GM19372 (cell line): ENCODE measurements around the gene SLC38A9.
"Not testable (repeated sequence)": the region's sequence is repeated elsewhere in the genome, so short reads cannot be mapped to it uniquely, and the experiment has no call there.

ENCODE experiments used
- ATAC-seq: cut with Tn5 transposase; IDR thresholded peaks from one replicate; pipeline ENCODE4 v1.9.1; 2021; ENCODE audit warnings: mild to moderate bottlenecking, low read depth, moderate library complexity; ENCODE audit not compliant: unreplicated experiment

Gene SLC38A9

DNA sequence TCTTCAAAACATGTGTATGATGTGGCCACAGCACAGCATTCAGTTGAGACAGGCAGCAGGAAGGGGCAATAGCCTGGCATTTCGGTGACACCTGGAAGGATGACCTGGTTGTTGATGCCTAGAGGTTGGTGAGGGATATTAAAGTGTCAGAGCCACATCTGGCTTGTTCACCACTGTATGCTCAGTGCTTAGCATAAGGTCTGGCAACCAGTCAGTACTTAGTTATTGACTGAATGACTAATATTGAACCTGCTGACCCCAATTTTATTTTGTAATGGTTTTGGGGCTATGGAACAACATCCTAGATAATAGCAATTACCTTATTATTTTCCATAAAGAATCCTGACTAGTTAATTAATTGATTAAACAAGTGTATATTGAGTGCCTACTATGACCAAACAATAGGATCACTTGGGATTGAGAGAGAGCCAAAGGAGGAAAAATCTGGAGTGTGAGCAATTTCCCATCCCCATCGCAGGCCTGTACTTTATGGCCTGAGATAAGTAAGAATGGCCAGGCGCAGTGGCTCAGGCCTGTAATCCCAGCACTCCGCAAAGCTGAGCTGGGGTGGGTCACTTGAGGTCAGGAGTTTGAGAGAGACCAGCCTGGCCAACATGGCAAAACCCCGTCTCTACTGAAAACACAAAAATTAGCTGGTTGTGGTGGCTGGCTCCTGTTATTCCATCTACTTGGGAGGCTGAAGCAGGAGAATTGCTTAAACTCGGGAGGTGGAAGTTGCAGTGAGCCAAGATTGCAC lies 91.9 kb downstream of the SLC38A9 start:
- ATAC-seq = no peak

DNA sequence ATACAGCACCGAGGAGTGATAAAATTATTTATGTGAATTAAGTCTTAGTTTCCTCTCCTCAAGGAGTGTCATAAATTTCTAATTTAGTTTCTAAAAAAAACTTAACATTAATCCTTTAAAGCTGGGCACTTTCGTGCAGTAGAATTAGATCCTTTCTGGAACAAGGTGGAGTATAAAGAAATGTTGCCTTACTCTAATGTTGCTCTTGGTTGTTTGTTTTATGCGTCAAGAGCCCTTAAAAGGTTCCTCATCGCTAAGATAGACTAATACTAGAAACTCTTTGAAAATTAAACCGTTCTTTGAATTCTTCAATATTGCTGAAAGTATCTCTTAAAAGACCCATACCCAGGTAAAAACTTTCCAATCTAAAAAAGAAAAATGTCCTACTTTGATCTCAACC lies 93.8 kb downstream of the SLC38A9 start:
- ATAC-seq = no peak

DNA sequence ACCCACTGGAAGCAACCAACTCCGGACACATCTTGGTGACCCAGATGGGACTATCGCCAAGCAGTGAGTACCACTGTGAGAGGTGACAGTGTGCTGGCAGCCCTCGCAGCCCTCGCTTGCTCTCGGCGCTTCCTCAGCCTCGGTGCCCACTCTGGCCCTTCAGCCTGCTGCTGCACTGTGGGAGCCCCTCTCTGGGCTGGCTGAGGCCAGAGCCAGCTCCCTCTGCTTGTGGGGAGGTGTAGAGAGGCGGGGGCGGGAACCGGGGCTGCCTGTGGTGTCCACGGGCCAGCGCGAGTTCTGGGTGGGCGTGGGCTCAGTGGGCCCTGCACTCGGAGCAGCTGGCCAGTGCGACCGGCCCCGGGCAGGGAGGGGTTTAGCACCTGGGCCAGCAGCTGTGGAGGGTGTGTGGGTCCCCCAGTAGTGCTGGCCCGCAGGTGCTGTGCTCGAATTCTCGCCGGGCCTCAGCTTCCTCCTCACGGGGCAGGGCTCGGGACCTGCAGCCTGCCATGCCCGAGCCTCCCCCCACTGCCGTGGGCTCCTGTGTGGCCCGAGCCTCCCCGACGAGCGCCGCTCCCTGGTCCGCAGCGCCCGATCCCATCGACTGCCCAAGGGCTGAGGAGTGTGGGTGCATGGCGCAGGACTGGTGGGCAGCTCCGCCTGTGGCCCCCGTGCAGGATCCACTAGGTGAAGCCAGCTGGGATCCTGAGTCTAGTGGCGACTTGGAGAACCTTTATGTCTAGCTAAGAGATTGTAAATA lies 98.8 kb downstream of the SLC38A9 start:
- no peak for ATAC-seq

DNA sequence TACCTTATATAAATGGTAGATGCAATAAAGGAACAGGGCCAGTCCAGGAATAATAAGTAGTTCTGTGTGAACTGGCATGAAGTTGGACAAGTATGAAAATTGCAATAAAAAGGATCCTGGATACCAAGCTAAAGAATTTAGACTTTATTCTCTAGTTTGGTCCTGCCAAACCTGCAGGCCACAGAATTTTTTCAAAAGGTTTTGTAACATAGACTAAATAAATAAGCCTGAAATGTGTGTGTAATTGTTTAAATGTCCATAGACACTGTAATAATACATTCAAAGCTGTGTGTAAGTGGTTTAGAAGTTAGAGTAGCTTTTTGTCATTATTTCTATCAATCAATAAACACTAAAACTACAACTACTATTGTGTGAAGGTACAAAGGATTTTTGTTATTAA lies 101.6 kb downstream of the SLC38A9 start:
- ATAC-seq = no peak

DNA sequence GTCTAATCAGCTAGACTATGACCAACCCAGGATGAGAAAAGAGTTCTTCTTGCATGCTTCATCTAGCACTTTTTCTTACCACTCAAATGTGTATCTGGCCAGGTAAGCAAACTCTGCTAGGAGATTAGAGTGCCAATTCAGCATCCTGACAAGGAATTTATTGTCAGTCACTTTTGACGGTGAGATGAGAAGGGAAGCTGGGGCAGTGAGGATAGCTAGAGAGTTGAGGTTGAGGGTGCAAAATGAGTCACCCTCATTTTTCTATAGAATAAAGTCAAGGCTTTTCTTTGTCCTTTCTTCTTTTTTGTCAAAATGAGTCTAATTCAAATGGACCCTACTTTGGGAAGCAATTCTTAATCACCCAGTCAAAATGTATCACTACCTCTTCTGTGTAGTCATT lies 102.7 kb downstream of the SLC38A9 start:
- no peak for ATAC-seq

DNA sequence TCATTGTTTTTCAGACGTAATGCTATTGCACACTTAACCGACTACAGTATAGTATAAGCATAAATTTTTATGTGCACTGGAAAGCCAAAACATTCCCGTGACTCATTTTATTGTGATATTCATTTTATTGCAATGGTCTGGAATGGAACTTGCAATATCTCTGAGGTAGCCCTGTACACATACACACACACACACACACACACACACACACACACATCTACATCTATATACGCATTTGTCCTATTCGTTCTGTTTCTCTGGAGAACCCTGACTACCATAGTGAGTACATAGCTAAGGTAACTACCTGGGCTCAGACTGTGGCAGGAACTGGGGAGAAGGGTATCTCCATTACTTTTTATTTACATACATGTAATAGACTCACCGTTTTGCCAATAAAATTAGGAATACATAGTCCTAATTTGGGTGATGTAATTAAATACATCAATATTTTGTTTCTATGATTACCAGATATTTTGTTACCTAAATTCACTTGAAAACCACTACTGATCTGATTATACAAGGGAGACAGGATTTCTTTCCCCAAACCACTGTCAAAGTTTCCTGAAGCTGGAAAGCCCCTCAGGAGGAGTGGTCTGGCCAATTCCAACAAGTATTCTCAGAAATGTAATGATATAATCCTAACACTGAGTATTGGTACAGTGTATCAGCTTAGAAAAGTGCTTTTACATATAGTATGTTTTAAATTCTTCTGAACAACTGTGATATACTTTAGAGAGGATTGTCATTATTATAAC lies 103.4 kb downstream of the SLC38A9 start:
- ATAC-seq = no peak

DNA sequence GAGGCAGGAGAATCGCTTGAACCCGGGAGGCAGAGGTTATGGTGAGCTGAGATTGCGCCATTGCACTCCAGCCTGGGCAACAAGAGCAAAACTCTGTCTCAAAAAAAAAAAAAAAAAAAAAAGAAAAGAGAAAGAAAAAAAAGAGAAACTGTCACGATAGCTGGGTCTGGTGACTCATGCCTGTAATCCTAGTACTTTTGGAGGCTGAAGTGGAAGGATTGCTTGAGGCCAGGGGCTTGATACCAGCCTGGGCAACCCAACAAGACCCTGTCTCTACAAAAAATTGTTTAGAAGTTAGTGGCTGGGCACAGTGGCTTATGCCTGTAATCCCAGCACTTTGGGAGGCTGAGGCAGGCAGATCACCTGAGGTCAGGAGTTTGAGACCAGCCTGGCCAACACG lies 104.8 kb downstream of the SLC38A9 start:
- ATAC-seq = not testable (repeated sequence)

DNA sequence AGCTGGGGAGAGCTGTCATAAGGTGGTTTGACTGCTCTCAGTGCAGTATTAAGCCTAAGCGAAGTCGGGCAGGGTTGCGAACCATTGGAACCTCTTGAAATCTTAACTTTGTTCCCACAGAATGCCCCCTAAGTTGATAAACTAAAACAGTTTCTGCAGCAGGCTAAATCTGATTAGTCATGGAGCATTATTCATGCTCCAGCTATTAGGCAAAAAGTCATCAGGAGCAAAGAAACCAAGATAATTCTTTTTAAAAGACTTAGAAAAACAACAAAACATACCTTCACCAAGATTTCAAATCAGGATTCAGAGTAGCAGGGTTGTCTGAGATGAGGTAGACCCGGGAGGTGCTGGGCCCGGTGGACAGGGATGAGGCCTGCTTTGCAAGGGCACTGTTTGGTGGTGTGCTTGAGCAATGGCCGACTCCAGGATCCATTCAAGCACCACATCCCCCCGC lies 107.5 kb downstream of the SLC38A9 start:
- no peak for ATAC-seq

DNA sequence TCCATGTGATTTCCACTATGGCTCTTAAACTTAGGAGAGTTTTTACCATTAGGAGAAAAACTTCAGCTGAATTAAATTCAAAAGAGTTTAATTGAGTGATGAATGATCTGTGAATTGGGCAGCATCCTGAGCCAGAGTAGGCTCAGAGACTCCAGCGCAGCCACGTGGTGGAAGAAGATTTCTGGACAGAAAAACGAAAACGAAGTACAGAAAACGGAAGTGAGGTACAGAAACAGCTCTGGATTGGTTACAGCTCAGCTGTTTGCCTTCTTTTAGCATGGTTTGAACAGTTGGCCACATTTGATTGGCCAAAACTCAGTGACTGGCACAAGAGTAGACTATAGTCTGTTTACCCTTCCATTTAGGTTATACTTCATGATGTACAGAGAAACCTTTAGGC lies 108.2 kb downstream of the SLC38A9 start:
- ATAC-seq = no peak

DNA sequence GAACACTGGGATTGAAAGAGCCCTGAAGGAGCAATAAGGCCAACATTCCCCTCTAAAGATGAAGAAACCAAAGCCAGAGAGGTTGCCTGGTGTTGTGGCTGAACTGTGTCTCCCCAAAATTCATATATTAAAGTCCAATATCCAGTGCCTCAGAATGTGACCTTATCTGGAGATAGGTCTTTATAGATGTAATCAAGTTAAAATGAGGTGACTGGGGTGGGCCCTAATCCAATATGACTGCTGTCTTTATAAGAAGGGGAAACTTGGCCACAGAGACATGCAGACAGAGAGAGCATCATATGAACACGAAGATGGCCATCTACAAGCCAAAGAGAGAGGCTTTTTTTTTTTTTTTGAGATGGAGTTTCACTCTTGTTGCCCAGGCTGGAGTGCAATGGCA lies 110.5 kb downstream of the SLC38A9 start:
- no peak for ATAC-seq

DNA sequence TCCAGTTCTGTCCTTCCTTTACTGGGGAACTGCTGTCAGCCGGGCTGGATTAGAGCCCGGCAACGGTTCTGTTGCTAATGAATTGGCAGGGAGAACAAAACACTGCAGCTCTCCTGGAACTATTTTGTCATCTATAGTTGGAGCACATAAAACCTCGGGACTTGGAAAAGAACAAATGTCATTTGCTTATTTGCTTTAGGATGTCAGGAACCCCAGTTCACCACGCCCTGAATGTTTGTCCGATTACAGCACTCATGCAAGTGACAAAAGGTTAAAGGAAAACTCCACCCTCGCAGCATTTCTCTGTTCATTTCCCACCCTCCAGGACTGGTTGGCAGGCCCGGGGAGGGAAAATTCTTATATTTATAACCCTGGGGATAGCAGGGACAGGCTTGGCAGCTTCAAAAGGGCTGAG lies 110.9 kb downstream of the SLC38A9 start:
- no peak for ATAC-seq

DNA sequence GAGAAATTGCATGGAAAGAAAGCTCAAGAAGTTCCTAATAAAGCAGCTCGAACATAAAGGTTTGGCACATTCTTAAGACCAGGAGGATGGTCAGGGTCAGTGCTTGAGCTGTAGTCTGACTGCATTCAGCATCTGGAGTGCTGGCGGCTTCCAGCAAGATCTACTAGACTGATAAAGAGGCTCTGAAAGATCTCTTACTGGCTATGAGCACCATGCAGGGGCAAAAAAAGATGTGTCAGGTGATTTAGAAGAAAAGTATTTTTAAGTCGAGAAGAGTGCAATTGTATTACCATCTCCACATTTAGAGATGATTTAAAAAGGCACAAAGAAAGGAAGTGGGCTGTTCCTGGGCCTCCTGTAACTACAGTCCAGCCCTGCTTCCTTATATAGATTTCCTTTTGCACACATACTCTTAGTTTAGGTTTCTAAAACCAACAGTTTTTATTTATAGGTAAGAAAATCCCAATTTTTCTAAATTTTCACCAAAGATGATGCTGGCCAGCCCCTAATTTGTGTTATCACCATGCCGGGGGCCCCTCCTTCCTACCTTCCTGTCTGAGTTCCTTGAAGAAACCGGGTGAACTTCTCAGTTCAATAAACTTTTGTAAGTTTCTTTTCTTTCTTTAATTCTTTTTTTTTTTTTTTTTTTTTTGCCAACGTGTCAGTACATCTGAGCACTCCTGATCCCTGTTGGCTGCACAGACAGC lies 111.5 kb downstream of the SLC38A9 start:
- ATAC-seq = no peak

DNA sequence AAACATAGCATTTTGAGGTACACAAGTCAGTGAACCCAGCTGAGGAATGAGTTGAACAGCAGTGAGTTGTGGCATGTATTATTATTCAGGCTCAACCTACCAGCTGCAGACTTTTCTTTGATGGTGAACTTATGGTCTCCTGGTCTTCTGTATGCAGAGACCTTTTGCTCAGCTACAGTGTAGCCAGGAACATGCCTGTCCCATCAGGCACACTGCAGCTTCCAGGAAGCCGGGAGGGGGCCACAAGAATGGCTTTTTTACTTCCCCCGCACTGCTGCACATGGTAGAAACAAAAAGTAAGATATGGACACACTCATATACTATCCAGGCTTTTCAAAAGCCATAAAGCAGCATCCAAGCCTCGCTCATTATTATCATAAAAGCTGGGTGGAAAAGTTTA lies 112.0 kb downstream of the SLC38A9 start:
- no peak for ATAC-seq

DNA sequence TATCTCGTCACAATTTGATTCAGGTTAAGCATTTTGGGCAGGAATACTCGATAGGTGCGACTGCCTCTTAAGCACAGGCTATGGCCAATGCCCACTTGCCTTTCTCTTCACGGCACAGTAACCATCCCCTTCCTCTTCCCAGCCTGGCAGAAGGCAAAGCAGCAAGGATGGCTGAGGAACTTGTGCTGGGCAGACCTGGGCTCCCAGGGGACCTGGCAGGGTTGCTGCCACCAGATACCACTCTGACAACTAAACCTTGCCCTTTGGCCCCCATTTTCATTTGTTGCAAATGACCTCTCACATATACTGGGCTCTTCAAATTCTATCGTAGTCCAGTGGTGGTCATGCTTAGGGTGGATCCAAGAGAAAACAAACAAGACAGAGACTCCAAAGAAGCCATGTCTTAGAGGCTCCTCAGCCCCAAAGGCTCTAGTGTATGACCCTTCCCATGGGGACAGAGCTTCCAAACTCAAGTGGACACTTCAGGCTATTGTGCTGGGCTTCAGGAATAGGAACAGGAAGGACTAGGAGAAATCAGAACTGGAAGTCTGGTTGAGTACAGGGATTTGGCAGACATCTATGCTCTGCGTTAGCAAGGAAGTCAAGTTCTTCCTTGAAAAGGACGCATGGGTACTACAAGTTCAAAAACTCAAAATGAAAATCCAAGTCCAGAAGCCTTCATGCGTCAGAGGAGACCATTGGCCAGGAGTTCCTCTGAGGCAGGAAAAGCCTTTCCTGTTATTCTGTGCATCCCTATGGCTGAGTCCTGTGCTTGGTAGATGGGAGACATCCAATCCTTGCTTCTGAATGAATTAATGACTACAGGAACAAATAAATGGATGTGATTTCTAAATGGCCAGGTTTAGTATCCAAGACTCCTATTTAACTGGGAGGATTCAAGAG lies 112.7 kb downstream of the SLC38A9 start:
- ATAC-seq = no peak

DNA sequence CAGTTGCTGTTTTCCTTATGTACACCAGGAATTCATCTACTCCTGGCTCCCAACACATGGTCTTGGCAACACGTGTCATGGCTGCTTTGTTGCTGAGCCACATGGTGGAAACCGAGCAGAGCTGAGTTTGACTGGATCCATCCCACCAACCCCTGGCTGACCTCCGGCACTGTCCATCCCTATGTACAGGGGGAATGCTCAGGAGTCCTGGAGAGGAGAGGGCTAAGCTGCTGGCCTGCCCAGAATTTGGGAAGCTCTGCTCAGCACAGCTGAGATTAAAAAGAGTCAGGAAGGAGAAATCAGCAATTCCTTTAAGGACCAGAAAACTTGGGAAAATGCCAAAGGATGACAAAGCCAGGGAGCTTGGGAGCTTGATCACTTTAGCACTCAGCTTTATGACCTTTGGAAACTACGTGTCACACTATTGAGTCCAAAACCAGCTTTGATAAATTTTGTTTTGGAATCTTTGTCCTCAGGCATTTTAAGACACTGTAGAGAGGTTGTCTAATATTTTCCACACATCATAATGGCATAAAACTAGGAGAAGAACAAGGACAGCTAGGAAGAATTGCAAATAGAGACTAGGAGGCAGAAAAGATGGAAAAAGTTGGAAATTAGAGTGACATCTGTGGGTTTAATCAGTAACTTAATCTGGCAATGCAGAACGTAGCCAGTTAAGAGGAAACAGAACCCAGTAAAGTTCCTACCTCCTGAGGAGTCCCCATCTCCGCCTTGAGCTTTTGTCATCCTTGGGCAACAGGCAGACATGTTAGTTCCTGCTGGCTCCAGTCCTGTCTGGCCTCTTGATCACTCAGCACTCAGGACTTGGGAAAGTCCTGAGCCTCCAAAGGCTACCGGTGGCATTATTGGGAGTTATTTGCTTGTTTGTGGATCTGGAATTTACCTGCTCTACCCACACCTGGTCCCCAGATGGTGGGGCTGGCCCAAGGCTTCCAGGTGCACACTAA lies 114.8 kb downstream of the SLC38A9 start:
- no peak for ATAC-seq

DNA sequence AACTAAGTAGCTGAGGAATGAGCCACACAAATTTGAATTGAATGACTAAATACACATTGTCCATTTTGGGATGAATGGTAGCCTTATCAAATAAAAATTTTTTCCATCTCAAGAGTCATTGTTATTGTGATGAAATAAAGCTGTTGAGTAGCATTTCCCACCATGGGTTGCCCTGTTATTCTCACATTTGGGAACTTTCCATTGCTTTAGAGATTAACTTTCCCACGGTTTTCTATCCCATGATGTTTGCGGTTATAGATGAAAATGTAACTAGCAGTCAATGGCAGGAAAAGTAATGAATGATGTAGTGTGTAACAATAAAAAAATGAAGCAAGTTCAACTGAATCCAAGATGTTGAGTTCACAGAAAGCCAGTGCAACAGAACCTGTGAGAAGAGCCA lies 117.5 kb downstream of the SLC38A9 start:
- no peak for ATAC-seq

DNA sequence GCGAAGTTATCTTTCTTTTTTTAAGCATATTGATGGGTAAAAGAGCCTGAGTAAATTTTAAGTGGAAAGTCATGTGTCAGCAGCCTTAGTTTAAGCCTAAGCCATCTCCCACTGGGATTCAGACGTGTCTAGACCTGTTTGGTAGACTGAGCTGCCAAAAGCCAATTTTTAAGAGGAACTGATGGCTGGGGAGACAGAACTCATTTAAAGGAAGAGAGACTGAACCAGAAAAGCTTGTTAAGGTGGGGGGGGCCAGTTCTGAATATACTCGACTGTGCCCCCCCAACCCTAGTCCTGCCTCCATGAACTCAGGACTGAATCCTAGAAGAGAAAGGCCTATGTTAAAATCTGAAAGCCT lies 119.0 kb downstream of the SLC38A9 start:
- no peak for ATAC-seq

DNA sequence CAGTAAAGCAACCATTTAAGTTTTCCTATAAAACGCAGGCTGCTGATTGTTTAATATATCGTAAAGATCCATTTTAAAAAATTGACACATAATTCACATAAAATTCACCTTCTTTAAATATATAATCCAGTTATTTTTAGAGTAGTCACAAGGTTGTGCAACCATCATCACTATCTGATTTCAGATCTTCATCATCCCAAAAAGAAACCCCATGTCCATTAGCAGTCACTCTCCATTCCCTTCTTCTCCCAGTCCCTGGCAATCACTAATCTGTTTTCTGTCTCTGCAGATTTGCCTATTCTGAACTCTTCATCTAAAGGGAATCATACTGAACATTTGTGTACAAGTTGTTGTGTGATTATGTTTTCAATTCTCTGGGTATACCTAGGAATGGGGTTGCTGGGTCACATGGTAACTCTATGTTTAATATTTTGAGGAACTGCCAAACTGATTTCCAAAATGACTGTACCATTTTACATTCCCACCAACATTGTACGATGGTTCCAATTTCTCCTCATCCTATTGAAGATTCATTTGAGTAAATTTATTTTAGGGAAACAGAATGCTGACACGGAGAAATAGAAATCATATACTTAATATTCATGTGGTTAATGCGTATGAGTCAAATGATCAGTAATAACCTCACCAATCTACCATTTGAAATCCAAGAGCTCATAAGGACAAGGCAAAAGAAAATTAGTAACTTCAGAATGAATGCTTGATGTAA lies 119.6 kb downstream of the SLC38A9 start:
- no peak for ATAC-seq
